HG02973 (cell line): ENCODE measurements around the gene KMT2C.

ENCODE experiments used
- ATAC-seq: cut with Tn5 transposase; IDR thresholded peaks from one replicate; pipeline ENCODE4 v1.9.1; 2021; ENCODE audit warnings: moderate library complexity; ENCODE audit not compliant: unreplicated experiment

KMT2C gene

GRCh38 chr7:152145853-152146466 lies 289.8 kb downstream of the KMT2C start:
- no peak for ATAC-seq

- ATAC-seq = no peak
Observed at GRCh38 chr7:152144557-152145245, 291.1 kb downstream of the KMT2C start.

- ATAC-seq = no peak
Observed at GRCh38 chr7:152142976-152143595, 292.7 kb downstream of the KMT2C start.

GRCh38 chr7:152140560-152140959 lies 295.2 kb downstream of the KMT2C start:
- ATAC-seq = no peak

- no peak for ATAC-seq
Observed at GRCh38 chr7:152140067-152140466, 295.7 kb downstream of the KMT2C start.

- no peak for ATAC-seq
Observed at GRCh38 chr7:152137476-152138025, 298.3 kb downstream of the KMT2C start.

- ATAC-seq = no peak
Observed at GRCh38 chr7:152136686-152137085, 299.1 kb downstream of the KMT2C start.

- ATAC-seq = no peak
Observed at GRCh38 chr7:152133804-152134203, 302.0 kb downstream of the KMT2C start.

- ATAC-seq = no peak
Observed at GRCh38 chr7:152132812-152133211, 303.0 kb downstream of the KMT2C start.

- ATAC-seq = no peak
Observed at GRCh38 chr7:152131981-152132494, 303.8 kb downstream of the KMT2C start.

- ATAC-seq = no peak
Observed at GRCh38 chr7:152130658-152131590, 304.9 kb downstream of the KMT2C start.

GRCh38 chr7:152129682-152130081 lies 306.1 kb downstream of the KMT2C start:
- no peak for ATAC-seq

GRCh38 chr7:152128741-152129461 lies 306.9 kb downstream of the KMT2C start:
- ATAC-seq = no peak

- no peak for ATAC-seq
Observed at GRCh38 chr7:152128252-152128651, 307.6 kb downstream of the KMT2C start.

- no peak for ATAC-seq
Observed at GRCh38 chr7:152127229-152127628, 308.6 kb downstream of the KMT2C start.

GRCh38 chr7:152126741-152127140 lies 309.1 kb downstream of the KMT2C start:
- no peak for ATAC-seq

- no peak for ATAC-seq
Observed at GRCh38 chr7:152122540-152122939, 313.3 kb downstream of the KMT2C start.

- ATAC-seq = no peak
Observed at GRCh38 chr7:152121432-152121831, 314.4 kb downstream of the KMT2C start.

- ATAC-seq = no peak
Observed at GRCh38 chr7:152120776-152121175, 315.0 kb downstream of the KMT2C start.

- ATAC-seq = no peak
Observed at GRCh38 chr7:152120210-152120609, 315.6 kb downstream of the KMT2C start.
